ENCODE data around the gene FUBP1.

DNA sequence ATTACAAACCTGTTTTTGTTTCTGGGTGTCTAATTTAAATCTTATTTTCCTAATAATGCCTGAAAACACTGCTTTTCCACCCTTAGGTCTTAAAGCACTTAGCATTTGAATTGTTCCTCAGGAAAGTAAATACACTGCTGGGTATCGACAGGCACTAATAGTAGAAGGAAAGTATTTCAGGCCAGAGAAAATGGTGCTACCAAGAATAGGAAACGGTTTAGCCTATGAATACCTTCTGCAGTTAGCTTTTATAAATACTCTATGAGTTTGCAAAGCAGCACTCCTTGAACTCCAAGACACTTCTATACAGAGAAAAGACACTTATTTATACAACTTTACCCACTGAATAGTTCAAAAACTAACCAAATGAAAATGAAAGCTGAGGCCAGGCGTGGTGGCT, 6.8 kb downstream of the FUBP1 start:
- TF ChIP-seq CTCF (IDR thresholded peaks at IDR 0.05) = no peak
- TF ChIP-seq POLR2A (IDR thresholded peaks at IDR 0.05) = no peak

Data from right lobe of liver (tissue), 4 donors.